Tibial artery (tissue), 4 donors: ENCODE data around the gene ELFN1.

Source experiments
- DNase-seq, 2 donors: peaks; one replicate each; pipeline ENCODE4 v3.0.0-alpha.2; 2019
- H3K27ac ChIP-seq, 2 donors: fragments of 200-600 bp; sonication (generic) in 1 of 2; 1 replicate in 1 of 2; 2 replicates in 1 of 2; pipeline ENCODE4 v1.5.1; 2018 to 2019; ENCODE audit warnings: mild to moderate bottlenecking in 1 of 2
- H3K27me3 ChIP-seq, 2 donors: fragments of 200-600 bp; sonication (generic) in 1 of 2; one replicate each; pipeline versions ENCODE4 v1.5.1 to v1.6.0; 2016 to 2019
- H3K36me3 ChIP-seq, 3 donors: fragments of 200-600 bp; sonication (generic) in 2 of 3; one replicate each; pipeline ENCODE4 v1.5.1; 2016 to 2019; ENCODE audit warnings: mild to moderate bottlenecking in 2 of 3
- H3K4me1 ChIP-seq, 4 donors: fragments of 200-600 bp; sonication (generic) in 2 of 4; 1 replicate in 3 of 4; 2 replicates in 1 of 4; pipeline ENCODE4 v1.5.1; 2016 to 2019
- H3K4me3 ChIP-seq, 2 donors: fragments of 200-600 bp; sonication (generic) in 1 of 2; 1 replicate in 1 of 2; 2 replicates in 1 of 2; pipeline ENCODE4 v1.5.1; 2018 to 2019; ENCODE audit warnings: mild to moderate bottlenecking in 2 of 2
- H3K9me3 ChIP-seq, 3 donors: fragments of 200-600 bp; sonication (generic) in 1 of 3; one replicate each; pipeline ENCODE4 v1.5.1; 2016 to 2019
- intact Hi-C: fragments of 100-400 bp; cut with DNase I; formaldehyde crosslinking; loops from one replicate; pipeline ENCODE4 v1.15.0; 2023; ENCODE audit warnings: low total_unique reads
- TF ChIP-seq, protein P1 (sequence below), 2 experiments: fragments of 200-600 bp in 1 of 2; fragments of 450-650 bp in 1 of 2; IDR thresholded peaks; one replicate each; pipeline ENCODE4 v1.5.1; 2017 to 2019; ENCODE audit warnings: antibody characterized with exemption in 2 of 2, mild to moderate bottlenecking in 1 of 2, moderate library complexity in 1 of 2

ELFN1 gene

DNA sequence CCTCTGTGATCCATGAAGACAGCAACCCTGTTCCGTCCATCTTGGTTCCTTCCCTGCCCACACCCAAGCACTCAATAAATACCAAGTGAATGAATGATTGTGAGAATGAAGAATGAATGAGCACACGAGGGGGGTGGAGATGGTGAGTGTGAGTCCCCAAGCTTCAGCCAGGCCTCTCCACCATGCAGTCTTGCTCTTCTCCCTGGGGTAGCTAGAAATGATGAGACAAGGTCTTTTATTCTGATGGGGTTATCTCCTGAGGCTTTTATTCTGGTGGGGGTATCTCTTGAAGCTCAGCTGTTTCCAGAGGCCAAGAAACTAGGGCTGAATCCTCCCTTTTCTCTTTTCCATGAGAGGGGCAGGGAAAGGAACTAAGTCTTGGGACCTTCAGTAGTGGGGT is 57.0 kb downstream of the ELFN1 start:
- no peak for DNase-seq
- H3K4me3 ChIP-seq, result no peak overlapping the region
- H3K4me1 ChIP-seq, result no peaks in the 10 kb centered on the region
- no peak overlapping the region for H3K27ac ChIP-seq
- intact Hi-C loops, result no loop called here
- no peaks in the 10 kb centered on the region for H3K36me3 ChIP-seq
- peaks cover 0 to 27% (median 24%) of the 10 kb centered on the region in 3 donors for H3K9me3 ChIP-seq
- peaks cover 0 to 38% of the 10 kb centered on the region in 2 donors for H3K27me3 ChIP-seq
- TF ChIP-seq, protein P1, sequence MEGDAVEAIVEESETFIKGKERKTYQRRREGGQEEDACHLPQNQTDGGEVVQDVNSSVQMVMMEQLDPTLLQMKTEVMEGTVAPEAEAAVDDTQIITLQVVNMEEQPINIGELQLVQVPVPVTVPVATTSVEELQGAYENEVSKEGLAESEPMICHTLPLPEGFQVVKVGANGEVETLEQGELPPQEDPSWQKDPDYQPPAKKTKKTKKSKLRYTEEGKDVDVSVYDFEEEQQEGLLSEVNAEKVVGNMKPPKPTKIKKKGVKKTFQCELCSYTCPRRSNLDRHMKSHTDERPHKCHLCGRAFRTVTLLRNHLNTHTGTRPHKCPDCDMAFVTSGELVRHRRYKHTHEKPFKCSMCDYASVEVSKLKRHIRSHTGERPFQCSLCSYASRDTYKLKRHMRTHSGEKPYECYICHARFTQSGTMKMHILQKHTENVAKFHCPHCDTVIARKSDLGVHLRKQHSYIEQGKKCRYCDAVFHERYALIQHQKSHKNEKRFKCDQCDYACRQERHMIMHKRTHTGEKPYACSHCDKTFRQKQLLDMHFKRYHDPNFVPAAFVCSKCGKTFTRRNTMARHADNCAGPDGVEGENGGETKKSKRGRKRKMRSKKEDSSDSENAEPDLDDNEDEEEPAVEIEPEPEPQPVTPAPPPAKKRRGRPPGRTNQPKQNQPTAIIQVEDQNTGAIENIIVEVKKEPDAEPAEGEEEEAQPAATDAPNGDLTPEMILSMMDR (IDR thresholded peaks at IDR 0.05), result no peak

DNA sequence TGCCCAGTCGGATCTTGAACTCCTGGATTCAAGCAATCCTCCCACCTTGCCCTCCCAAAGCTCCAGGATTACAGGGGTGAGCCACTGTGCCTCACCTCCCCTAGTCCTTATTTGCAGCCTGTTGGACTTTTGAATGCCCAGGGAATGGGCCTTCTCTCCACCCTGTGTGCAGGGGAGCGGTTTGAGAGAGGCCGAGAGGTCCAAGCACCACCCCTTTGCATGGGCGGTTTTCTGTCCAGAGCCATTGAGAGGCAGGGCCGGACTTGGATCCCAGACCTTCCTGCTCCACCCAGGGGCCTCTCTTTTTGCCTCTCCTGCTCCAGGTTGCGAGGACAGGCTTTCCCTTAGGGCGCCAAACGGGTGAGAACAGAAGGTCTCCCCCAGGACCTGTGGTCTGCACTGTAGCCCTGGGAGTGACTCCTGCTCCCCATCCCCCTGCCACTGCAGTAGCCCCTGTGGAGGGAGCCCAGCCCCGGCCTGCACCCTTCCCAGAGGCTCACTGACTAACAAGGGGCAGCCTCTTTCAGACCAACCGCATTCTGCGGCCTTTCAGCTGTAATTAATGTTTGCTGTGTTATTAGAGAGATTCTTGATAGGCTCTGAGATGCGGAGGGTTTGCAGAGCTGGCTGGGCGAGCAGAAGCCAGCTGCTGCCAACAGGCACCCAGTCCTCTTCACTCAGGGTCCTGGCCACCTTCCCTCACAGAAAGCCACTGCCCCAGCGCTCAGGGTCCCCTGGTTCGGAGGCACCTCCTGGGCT is 57.9 kb downstream of the ELFN1 start:
- Histone ChIP-seq H3K4me3 (no peak overlapping the region), H3K9me3 (peaks cover 0 to 27% (median 24%) of the 10 kb centered on the region in 3 donors), H3K4me1 (no peaks in the 10 kb centered on the region), H3K27me3 (peaks cover 0 to 39% of the 10 kb centered on the region in 2 donors), H3K36me3 (no peaks in the 10 kb centered on the region), H3K27ac (no peak overlapping the region)
- DNase-seq, result no peak
- intact Hi-C loops, result no loop called here
- TF ChIP-seq, protein P1 (IDR thresholded peaks at IDR 0.05), result no peak

DNA sequence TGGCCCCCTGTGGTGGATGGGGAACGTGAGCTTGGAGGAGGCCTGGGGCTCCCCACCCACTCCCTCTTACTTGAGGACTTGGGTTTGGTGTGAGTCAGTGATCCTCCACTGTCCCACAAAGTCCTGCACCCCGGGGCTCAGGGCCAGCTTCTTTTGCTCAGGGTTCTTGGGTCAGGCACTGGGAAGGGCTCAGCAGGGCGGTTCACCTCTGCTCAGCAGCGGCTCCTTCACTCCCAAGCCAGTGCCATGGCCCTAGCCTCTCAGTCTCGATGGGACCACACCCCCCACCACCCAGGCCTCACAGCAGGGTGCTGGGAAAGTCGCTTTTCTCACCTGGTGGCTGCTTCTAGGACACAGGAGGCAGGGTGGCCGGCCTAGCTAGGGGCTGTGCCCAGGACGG is 59.1 kb downstream of the ELFN1 start:
- no peaks in the 10 kb centered on the region for H3K4me1 ChIP-seq
- TF ChIP-seq, protein P1 (IDR thresholded peaks at IDR 0.05), result no peak
- intact Hi-C loops, result no loop called here
- H3K27me3 ChIP-seq, result peaks cover 0 to 48% of the 10 kb centered on the region in 2 donors
- no peaks in the 10 kb centered on the region for H3K36me3 ChIP-seq
- DNase-seq, result no peak
- H3K4me3 ChIP-seq, result no peak overlapping the region
- no peak overlapping the region for H3K27ac ChIP-seq
- peaks cover 0 to 24% (median 24%) of the 10 kb centered on the region in 3 donors for H3K9me3 ChIP-seq

DNA sequence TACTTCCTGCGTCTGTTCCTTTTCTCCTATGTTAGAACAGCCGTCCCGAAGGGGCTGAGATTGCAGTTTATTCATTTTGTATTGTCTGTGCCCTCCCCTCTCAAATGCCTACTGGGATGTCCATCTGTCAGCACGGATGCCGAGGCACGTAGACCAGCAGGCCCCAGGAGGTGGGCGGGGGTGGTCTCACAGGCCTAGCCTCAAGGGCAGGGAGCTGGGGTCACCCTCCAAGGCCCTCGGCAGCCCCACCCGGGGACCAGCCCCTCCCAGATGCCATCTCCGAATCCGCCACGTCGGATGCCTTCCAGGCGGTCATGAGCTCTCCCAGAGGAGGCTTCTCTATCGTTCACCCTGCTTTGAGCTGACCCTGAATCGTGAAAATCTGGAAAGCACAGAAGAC is 59.7 kb downstream of the ELFN1 start:
- DNase-seq, result no peak
- TF ChIP-seq, protein P1 (IDR thresholded peaks at IDR 0.05), result no peak
- H3K27ac ChIP-seq, result no peak overlapping the region
- no peaks in the 10 kb centered on the region for H3K4me1 ChIP-seq
- no peaks in the 10 kb centered on the region for H3K36me3 ChIP-seq
- peaks cover 0 to 24% (median 24%) of the 10 kb centered on the region in 3 donors for H3K9me3 ChIP-seq
- H3K27me3 ChIP-seq, result peaks cover 0 to 48% of the 10 kb centered on the region in 2 donors
- no peak overlapping the region for H3K4me3 ChIP-seq
- intact Hi-C loops, result no loop called here

DNA sequence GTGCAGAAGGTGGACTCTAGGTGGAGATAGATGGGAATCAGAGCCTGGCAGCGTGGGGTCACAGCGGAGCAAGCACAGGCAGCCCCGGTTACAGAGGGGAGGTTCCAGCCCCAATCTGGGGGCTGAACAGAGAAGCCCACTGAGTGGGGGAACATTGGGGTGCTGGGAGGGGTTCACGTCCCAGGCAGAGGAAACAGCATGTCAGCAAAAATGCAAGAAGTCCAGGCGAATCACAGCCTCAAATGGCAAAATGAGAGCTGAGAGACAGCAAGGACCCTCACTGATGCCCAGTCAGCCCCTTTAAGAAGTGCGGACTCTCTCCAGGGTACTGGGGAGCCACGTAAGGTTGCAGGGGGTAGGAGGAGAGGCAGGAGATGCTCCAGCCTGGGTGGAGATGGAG is 62.0 kb downstream of the ELFN1 start:
- TF ChIP-seq, protein P1 (IDR thresholded peaks at IDR 0.05), result no peak
- intact Hi-C loops, result no loop called here
- H3K27ac ChIP-seq, result no peak overlapping the region
- no peak overlapping the region for H3K4me3 ChIP-seq
- DNase-seq, result no peak
- no peaks in the 10 kb centered on the region for H3K4me1 ChIP-seq
- peaks cover 0 to 47% of the 10 kb centered on the region in 2 donors for H3K27me3 ChIP-seq
- peaks cover 0 to 24% (median 24%) of the 10 kb centered on the region in 3 donors for H3K9me3 ChIP-seq
- no peaks in the 10 kb centered on the region for H3K36me3 ChIP-seq
